Kidney glomerular epithelial cell (primary cell): ENCODE results near the gene NR4A1.
"Not testable (repeated sequence)": the region's sequence is repeated elsewhere in the genome, so short reads cannot be mapped to it uniquely, and the experiment has no call there.

Source experiments
- DNase-seq: peaks from one replicate; lab custom pipeline; 2025; lab: John Stamatoyannopoulos, UW

The NR4A1 gene

DNA sequence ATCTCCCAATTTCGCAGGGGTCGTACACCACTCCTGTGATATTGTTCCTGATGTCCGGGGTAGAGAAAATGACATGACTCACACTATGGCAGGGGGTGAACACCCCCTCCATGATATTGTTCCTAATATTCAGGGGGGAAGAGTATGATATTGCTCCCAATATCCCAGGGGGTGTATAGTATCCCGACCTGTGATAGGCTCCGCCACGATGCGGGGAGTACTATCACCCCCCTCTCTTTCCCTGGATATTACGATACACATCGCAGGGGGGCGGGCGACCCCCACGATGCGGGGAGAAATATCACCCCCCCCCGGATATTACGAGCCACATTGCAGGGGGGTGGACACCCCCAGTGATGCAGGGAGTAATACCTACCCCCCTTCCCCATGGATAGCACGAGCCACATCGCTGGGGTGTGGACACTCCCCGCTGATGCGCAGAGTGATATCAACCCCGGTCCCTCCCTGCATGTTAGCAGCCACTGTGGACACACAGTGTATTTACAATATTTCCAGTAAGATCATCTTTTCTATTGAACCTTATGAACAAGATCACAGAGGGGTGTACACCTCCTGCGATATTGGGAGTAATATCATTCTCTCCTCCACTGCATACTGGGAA lies 45.9 kb downstream of the NR4A1 start:
- DNase-seq, result no peak

GRCh38 chr12:52104431-52105089 lies 53.3 kb downstream of the NR4A1 start:
- DNase-seq, result not testable (repeated sequence)
